Left renal pelvis (tissue), 4 donors: Measurements from ENCODE around the gene ZSCAN4. TPM values are rescaled to one million over a fixed set of nuclear protein-coding genes. Genes with fewer than 3 reads are reported as not detected.

Experiments used
- DNase-seq, 4 donors: peaks; one replicate each; pipeline ENCODE4 v3.0.0-alpha.2; 2013; ENCODE audit warnings: low read depth in 4 of 4, low spot score in 3 of 4
- polyA plus RNA-seq, 4 donors: library from polyadenylated mRNA; unstranded; fragments of 120-200 nt; gene quantifications; one replicate each; pipeline ENCODE4 v1.2.1, GENCODE V29; 2013; ENCODE audit not compliant: insufficient read length in 4 of 4

ZSCAN4 gene
- polyA plus RNA-seq, result under 1 TPM in 2 of 4 donors, not detected in 2; 0.09 to 0.17 TPM

- no peak for DNase-seq
Measured at GRCh38 chr19:57668635-57669034, at the start of gene ZSCAN4. Gene ZSCAN4, plus strand, starts transcription at chr19:57668935. Its CDS starts 7,211 bp downstream, at chr19:57676146.

- DNase-seq, result no peak
Measured at GRCh38 chr19:57620673-57621348, 47.9 kb upstream of the ZSCAN4 start.

- DNase-seq, result no peak
Measured at GRCh38 chr19:57623091-57623490, 45.6 kb upstream of the ZSCAN4 start.

- DNase-seq, result peak; percentile 88 to 95 (median 90)
Measured at GRCh38 chr19:57632987-57633831, 35.5 kb upstream of the ZSCAN4 start, which contains the start of gene ZNF211. Gene ZNF211, plus strand, starts transcription at chr19:57633168. Its CDS starts 179 bp downstream, at chr19:57633347.

GRCh38 chr19:57633832-57634131 lies 35.0 kb upstream of the ZSCAN4 start:
- DNase-seq, result no peak

GRCh38 chr19:57637379-57637778 lies 31.4 kb upstream of the ZSCAN4 start:
- DNase-seq, result no peak

GRCh38 chr19:57641715-57642234 lies 27.0 kb upstream of the ZSCAN4 start:
- DNase-seq, result no peak

GRCh38 chr19:57642396-57643046 lies 26.2 kb upstream of the ZSCAN4 start:
- no peak for DNase-seq

- no peak for DNase-seq
Measured at GRCh38 chr19:57643734-57644133, 25.0 kb upstream of the ZSCAN4 start.

- no peak for DNase-seq
Measured at GRCh38 chr19:57648331-57649003, 20.3 kb upstream of the ZSCAN4 start.

GRCh38 chr19:57651654-57651996 lies 17.1 kb upstream of the ZSCAN4 start:
- DNase-seq, result no peak

- no peak for DNase-seq
Measured at GRCh38 chr19:57653689-57654088, 15.0 kb upstream of the ZSCAN4 start.

- no peak for DNase-seq
Measured at GRCh38 chr19:57655443-57655842, 13.3 kb upstream of the ZSCAN4 start.

GRCh38 chr19:57656346-57656745 lies 12.4 kb upstream of the ZSCAN4 start:
- DNase-seq, result no peak

GRCh38 chr19:57664269-57665127 lies 4.2 kb upstream of the ZSCAN4 start:
- DNase-seq, result peak in 3 of 4 donors; percentile 39 to 44 (median 44)

GRCh38 chr19:57665261-57665806 lies 3.4 kb upstream of the ZSCAN4 start:
- DNase-seq, result no peak

- DNase-seq, result no peak
Measured at GRCh38 chr19:57667228-57667627, 1.5 kb upstream of the ZSCAN4 start.

GRCh38 chr19:57671124-57671895 lies 2.6 kb downstream of the ZSCAN4 start:
- DNase-seq, result no peak

- no peak for DNase-seq
Measured at GRCh38 chr19:57672466-57672865, 3.7 kb downstream of the ZSCAN4 start.
